GM21515 (cell line): Measurements from ENCODE around the gene KCNJ10.

Experiments used
- ATAC-seq: cut with Tn5 transposase; IDR thresholded peaks from one replicate; pipeline ENCODE4 v1.9.1; 2021; ENCODE audit not compliant: unreplicated experiment

The KCNJ10 gene

DNA sequence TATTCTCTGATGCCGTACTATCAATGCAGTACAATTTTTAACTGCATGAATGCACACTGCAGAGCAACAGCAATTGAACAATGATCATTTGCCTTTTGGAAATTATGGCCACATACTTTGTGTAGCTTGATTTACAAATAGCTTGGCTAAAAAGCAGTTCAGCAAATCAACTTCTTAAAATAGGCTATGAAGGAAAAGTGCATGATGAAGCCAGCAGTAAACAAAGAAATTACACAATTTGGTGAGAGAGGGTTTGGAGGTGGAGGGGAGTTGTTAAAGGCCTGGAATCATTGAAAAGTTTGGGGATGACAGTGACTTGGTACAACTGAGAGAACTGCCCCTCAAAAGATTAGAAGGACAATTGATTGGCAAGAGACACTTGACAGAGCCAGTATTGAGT, 44.6 kb downstream of the KCNJ10 start:
- no peak for ATAC-seq

DNA sequence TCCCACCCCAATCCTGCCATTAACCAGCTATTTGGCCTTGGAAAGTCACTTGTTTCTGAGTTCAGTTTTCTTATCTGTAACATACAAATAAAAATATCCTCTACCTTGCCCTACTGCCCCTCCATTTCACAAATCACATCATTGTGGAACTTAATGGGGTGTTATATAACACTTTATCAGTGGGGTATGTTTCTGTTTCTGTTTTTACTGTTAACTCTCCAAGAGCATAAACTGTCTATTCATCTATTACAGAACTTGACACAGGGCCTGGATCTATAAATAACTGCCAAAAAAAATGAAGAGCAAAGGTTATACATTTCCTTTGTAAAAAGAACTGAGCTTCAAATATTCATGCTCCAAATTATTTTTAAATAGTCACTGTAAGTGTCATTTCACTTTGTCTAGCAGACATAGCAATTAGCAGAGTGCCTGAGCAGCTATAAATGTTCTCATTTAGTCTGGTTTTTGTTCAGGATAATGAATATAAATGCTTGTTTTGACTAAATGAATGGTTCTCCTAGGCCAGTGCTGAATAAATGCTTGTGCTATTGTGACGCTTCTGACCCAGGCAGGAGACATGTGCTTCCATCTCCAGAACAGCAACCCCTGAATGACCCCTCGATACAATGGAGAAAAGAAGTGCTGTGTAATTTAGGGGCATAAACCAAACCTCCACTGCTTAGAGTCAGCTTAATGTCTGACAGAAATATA, 45.6 kb downstream of the KCNJ10 start:
- no peak for ATAC-seq

DNA sequence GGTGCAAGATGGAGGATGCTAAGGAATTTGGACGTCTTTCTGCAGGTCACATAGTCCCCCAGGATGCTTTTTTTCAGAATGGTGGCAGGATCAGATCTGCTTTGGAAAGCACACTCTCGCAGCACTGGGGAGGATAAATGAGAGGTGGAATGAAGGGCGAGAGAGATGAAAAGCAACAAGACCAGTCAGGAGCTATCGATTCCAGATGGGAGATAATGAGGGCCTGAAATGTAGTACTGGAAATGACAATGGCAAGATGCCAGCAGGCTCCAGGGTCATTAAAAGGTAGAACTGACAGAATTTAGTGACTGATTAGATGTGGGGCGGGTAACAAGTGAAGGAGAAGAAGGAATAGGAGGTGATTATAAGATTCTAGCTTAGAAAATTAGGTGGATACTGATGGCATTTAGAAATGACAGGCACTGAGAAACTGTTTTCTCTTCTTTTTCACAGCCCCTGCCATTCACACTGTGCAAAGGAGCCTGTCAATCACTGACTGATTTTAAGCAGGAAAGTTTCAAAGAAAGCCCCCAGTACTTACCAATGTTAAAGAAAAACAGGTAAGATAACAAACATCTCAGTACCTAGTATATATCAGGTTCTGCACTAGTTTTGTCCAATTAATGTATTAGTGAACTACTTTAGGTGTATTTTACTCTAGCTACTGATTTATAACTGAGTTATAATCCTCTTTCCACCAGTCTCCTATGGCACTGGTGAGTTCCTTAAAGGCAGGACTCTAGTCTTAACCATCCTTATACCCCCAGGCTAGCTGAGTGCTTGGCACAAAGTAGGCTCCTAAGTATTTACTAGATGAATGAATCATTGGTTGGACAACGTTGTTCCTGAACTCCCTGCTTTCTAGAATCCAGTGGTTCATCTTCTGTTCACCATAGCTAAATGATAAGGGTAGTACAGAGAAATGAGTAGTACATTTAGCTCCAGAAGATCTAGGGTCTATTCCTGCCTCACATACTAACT, 47.3 kb downstream of the KCNJ10 start:
- no peak for ATAC-seq

DNA sequence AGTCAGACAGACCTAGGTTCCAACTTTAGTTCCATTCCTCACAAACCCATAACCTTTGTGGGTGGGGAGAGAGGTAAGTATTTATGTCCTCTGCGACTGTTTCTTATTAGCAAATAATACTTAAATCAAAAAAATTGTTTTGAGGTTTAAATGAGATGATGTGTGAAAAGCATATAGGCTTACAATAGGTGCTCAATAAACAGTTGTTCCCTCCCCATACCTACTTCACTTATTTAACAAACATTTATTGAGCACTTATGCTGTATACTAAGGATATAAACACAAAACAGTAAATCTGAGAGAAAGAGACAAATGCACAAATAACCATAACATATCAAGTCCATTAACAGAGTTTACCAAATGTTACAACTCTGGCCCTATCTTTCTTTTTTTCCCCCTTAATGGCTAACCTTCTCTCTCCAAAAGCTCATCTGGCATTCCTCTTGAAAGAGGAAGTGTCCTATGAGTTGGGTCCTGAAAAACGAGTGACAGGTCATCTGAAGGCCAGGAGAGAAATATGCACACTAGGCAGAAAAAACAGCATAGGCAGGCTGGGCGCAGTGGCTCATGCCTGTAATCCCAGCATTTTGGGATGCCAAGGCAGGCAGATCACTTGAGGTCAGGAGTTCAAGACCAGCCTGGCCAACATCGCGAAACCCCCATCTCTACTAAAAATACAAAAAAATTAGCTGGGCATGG, 48.4 kb downstream of the KCNJ10 start:
- ATAC-seq: no peak

DNA sequence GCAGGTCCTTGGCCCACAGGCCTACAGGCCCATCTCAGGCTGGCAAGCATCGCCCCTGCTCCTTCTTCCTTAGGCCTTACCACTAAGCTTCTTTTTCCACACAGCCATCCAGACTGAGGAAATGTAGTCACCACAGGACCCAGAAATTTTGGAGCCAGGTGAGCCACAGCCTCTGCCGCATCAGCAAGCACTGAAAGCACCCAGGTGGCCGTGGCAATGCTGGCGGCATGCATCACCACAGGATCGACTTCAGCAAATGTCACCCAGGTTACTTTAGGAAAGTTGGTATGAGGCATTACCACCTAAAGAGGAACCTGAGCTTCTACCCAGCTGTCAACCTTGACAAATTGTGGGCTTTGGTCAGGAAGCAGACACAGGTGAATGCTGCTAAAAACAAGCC, 49.8 kb downstream of the KCNJ10 start:
- ATAC-seq: no peak

DNA sequence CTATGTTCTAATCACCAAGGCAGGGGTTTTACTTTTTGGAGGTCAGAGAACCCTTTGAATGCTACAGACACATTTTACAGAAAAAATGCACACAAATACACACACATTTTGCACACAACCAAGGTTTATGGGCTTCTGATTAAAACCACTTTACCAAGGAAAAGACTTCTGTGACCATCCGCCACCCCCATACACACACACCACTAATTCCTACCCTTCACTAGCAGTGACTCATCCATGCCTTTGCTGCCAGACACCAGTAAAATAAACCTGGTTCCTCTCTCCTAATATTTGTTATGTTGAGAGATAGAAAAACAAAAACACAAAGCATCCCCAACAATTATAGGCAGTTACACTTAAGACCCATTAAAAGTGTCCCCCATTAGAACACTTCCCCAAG, 51.1 kb downstream of the KCNJ10 start:
- no peak for ATAC-seq

DNA sequence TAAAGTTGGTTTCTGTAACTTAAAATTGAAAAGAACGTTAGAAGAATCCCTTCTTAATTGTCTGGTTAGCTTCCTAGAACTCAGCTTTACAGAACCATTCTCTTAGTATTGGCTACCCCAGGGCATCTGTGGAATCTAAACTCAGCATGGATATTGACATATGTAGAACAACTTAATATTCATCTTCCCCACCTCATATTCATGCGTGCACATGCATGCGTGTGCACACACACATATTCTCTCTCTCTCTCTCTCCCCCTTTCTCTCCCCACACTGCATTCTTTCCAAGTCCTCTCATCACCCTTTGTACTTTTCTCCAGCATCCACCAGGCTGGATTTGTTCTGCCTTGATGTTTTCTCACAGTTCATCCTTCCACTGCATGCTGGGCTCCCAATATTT, 51.6 kb downstream of the KCNJ10 start:
- no peak for ATAC-seq

DNA sequence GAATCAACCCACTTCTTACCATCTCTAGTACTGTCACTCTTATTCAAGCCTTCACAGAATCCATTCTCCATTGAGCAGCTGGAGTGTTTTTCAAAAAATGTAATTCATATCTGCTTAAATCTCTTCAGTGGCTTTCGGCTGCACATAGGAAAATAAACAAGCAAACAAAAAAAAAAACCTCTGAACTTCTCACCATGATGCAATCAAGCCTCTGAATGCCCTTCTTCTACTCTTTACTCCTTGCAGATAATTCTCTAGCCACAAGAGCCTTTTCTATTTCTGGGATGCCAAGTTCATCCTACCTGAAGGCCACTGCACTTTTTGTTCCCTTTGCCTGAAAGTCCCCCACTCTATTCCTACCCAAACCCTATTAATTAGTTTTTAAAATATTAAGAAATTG, 52.4 kb downstream of the KCNJ10 start:
- ATAC-seq: no peak

DNA sequence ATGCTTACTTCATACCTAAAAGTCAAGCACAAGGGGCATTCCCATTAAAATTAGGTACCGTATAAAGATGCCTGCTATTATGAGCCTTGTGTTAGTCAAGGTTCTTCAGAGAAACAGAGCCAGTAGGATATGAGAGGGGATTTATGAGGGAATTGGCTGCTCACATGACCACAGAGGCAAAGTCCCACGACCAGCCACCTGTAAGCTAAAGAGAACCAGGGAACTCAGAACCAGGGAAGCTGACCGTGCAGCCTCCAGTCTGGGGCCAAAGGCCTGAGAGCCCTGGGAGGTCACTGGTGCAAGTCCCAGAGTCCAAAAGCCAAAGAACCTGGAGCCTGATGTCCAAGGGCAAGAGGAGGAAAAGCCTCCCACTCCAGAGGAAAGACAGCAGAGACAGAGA, 58.2 kb downstream of the KCNJ10 start:
- ATAC-seq: no peak

DNA sequence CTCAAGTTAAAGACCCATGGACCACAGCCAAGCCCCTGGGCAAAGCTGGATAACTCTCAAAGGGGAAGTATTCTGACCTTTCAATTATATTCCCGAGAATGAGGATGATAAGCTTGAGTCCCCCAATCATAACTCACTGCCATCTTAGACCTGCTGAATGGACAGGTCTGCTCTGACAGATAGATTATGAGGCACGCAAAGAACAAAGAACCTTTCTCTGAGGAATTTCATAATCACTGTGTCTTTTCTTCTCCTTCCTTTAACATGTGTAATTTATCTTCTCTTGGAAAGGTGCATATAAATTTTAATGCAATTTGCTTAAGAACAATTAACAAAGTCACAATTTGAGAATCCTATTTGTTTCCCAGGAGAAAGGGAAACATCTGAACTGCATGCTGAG, 60.2 kb downstream of the KCNJ10 start:
- no peak for ATAC-seq

DNA sequence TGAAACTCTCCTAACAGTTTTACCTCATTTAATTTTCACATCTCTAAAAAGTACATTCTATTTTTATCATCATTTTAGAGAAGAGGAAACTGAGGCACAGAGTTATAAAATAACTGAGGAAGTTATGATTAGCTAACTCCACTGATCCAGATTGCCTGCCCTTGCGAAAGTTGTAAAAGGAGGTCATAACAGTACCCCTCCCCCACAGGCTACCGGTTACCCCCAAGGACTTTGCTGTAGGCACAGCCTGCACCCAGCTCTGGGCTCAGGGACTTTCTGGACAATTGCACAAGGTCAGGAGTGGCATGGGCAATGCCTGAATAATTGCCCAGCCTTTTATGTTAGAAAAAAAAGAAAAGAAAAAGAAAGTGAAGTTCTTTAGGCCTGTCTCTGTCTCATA, 60.9 kb downstream of the KCNJ10 start:
- ATAC-seq: no peak

DNA sequence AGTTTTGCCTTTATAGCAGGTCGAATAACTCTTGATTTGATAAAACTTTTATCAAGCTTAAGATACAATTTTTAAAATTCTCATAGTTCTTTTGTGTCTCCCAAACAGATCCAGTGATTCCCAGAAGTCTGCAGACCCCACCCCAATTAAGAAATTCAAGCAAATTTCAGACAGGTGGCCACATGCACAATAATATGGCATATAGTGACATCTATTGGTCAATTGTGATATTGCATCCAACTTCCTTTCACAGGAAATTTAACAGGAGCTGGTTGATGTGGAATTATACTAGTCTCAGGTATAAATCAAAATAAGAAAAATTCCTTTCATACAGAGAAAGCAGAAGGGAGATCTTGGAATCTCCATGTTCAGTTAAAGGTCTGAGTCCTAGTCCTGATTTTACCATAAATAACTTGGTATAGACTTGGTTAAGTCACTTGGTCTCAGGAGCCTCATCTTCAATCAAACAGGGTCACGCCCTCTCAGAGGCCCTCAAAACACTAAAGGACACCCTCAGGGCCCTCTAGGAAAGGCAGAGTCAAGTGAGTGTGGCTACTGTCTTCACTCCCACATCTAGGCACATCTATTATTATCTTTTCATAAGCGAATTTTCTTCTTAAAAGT, 62.3 kb downstream of the KCNJ10 start:
- ATAC-seq: no peak

DNA sequence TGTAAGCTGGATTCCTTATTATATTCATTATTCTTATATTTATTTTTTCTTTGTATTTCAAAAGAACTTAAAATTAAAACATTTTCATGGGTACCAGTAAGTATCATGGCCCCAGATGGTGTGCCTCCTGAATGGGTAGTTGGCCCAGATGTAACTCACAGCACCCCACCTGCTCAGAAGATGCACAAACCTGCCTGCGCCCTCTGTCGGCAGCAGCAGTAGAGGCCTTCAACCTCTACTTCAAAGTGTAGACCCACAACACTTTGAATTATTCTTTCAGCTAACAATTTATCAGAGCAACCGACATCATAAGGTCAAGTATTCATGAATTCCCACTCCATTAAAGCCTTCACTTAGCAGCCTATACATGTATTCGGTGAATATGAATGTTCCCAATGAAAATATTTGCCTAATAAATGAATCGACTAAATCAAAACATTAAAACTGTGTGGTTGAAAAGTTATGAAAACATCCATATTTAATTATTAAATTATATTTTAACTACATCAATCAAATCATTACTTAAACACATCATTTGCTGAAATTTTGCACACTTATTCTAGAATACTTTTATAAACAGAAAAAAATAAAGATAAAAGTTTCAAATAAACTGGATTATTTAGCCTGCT, 63.5 kb downstream of the KCNJ10 start:
- no peak for ATAC-seq

DNA sequence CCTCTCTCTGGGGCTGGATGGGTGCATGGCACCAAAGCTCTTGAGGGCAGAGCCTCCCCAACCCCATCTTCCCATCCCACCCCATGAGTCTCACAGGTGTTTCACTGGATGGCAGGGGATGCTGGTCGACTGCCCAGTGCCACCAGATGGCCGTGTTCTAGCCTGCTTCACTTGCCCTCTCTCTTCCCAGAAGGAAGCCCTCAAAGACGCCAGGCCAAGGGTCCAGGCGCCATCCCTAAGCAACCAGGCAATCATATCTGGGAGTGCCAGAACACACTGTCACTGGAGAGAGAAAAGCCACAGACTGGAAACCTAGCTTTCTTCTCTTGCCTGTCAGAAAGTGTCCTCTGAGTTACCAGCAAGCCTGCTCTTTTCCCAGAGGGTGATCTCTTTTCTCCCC, 64.9 kb downstream of the KCNJ10 start:
- no peak for ATAC-seq

DNA sequence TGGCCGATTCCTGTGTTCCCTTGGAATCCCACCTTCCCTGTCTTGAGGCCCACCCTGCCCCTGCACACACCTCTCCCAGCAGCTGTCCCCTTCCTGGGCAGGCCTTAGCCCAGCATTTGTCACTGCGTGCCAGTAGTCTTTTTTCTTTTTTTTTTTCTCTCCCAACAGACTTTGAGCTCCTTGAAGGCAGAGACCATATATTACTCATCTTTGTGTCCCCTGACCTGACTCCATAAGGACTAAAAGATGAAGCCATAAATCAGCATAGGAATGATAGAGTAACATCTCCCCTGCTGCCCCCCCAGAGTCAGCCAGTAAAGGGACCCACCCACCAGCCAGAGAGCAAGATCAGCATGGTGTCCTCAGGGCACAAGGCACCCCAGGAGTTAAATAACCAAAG, 65.5 kb downstream of the KCNJ10 start:
- no peak for ATAC-seq

DNA sequence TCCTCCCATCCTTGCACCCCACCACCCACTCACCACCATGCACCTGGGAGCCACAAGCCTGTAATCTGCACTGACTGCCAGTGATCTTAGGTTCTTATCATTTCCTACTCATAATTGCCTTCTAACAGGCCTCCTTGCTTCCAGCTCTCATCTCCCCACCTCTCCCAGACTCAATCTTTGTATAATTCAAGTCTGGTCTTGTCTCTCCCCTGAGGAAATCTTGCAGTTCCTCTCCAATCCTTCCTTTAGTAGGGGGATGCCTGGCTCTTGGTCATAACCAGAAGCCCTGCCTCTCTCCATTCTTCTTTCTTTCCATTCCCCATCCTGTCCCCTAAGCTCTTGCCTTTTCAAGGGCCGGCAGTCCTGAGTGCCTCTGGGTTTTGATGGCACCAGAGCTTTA, 66.0 kb downstream of the KCNJ10 start:
- no peak for ATAC-seq

DNA sequence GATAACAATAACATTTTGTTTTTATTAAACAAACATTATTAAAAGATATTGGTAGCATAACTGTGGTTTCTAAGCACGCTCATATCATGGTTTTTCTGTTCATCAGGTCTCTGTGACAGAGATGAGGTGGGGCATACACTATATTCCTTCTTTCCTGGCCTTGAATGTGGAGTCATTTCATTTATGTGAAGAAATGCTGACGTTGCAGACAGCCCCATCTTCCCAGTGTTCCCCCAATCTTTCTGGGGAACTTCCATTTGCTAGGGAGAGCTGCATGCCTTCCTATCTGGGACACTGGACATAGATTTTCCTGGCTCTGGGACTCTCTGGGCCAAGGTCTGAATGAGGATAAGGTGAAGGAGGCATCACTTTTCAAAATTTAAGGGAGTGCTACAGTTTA, 68.5 kb downstream of the KCNJ10 start:
- no peak for ATAC-seq

DNA sequence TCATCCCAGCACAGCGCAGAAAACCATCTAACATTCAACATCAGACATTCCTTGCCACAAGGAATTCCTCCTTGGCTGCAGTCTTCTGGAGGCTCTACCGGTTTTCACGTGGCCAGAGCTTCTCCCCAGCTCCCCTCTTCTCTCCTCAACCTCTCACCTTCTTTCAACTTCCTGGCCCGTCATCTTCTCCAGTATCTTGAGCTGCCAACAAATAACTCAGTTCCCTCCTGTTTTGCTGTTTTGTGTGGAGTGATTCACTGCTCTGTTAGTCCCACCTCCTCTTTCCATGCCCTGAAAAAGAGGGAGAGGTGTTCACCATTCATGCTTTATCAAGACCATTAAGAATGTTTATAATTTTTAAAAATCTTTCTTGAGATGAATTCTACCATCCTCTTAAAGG, 70.8 kb downstream of the KCNJ10 start:
- ATAC-seq: no peak

DNA sequence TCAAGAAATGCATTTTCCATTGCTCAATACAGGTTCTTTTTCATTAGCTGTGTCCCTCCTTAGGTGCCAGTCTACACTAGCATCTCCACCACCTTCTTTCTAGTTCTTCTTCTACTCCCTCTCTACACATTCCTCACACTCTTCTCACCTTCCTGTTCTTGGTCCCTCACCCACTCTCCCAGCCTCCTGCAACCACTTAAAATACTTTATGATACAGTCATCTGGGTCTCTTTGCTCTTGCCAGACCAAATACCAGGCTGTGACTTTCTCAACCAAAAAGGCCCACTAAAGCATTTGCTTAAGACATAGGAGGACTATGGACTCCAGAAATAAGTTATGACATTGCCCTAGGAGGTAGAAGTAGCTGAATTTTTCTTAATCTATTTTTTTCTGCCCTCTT, 73.3 kb downstream of the KCNJ10 start:
- no peak for ATAC-seq

DNA sequence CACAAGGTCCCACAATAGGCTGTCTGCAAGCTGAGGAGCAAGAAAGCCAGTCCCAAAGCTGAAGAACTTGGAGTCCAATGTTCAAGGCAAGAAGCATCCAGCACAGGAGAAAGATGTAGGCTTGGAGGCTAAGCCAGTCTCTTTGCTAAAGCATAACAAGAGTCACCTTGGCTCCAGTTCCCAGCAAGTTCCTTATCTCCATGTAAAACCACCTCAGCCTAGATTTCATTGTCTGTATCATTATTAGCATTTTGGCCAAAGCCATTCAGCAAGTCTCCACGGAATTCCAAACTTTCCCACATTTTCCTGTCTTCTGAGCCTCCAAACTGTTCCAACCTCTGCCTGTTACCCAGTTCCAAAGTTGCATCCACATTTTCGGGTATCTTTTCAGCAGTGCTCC, 75.1 kb downstream of the KCNJ10 start:
- ATAC-seq: no peak

DNA sequence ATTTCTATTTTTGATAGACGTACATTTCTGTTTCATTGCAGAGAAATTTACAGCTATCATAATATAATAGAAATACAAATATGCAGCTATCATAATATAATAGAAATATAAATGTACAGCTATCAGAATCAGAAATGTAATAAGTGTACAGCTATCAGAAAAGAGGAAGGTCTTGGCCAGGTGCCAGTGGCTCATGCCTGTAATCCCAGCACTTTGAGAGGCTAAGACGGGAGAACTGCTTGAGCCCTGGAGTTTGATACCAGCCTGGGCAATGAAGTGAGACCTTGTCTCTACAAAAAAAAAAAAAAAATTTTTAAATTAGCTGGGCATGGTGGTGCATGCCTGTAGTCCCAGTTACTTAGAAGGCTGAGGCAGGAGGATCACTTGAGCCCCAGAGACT, 76.0 kb downstream of the KCNJ10 start:
- no peak for ATAC-seq
